Mesodermal cell (in vitro differentiated cells): ENCODE results near the gene PPP4R2.
"Not testable (repeated sequence)": the region's sequence is repeated elsewhere in the genome, so short reads cannot be mapped to it uniquely, and the experiment has no call there.

ENCODE experiments used
- H3K27ac ChIP-seq: 2 replicates; pipeline ENCODE4 v1.7.0; 2013; ENCODE audit warnings: mild to moderate bottlenecking, low read depth, low read length, moderate library complexity; ENCODE audit not compliant: severe bottlenecking
- H3K36me3 ChIP-seq: 2 replicates; pipeline ENCODE4 v1.7.1; 2013; ENCODE audit warnings: mild to moderate bottlenecking, low read length, moderate library complexity; ENCODE audit not compliant: control insufficient read depth, insufficient read depth
- H3K4me1 ChIP-seq: one replicate; pipeline ENCODE4 v1.7.1; 2013; ENCODE audit warnings: mild to moderate bottlenecking, low read length; ENCODE audit not compliant: insufficient read depth, control insufficient read depth, poor library complexity, severe bottlenecking
- H3K4me3 ChIP-seq: 2 replicates; pipeline ENCODE4 v1.7.0; 2013; ENCODE audit warnings: low read length, control low read depth, mild to moderate bottlenecking; ENCODE audit not compliant: insufficient read depth, poor library complexity, severe bottlenecking; ENCODE audit errors: extremely low read depth
- H3K9me3 ChIP-seq: 2 replicates; pipeline ENCODE4 v1.7.1; 2013; ENCODE audit warnings: mild to moderate bottlenecking, low read length, moderate library complexity; ENCODE audit not compliant: control insufficient read depth
- WGBS, 2 experiments: methylation state at CpG; one replicate each; pipeline ENCODE4 v1.1.5; 2013; ENCODE audit warnings: missing lambda C conversion rate in 2 of 2; ENCODE audit not compliant: insufficient coverage in 2 of 2; 5-methylcytosine and 5-hydroxymethylcytosine counted together

PPP4R2 gene

GRCh38 chr3:72998466-72998865, 1.9 kb downstream of the PPP4R2 start:
- Histone ChIP-seq H3K4me1 (peaks cover 11% of the 10 kb centered on the region), H3K9me3 (no peaks in the 10 kb centered on the region), H3K4me3 (peak overlapping the region; percentile 75), H3K36me3 (peaks cover 48% of the 10 kb centered on the region), H3K27ac (no peak overlapping the region)
- WGBS, 2 experiments = 55 to 69% methylated on average over 2 of the region's 4 CpGs

GRCh38 chr3:72999951-73000350, 3.3 kb downstream of the PPP4R2 start:
- WGBS, 2 experiments = 90 to 96% methylated on average over 2 of the region's 2 CpGs
- Histone ChIP-seq H3K36me3 (peaks cover 63% of the 10 kb centered on the region), H3K4me3 (peak overlapping the region; percentile 75)

GRCh38 chr3:73003050-73003449, 6.4 kb downstream of the PPP4R2 start:
- H3K4me3 ChIP-seq, H3K27ac ChIP-seq, H3K9me3 ChIP-seq: not testable (repeated sequence)
- WGBS, 2 experiments = 74 to 91% methylated on average over 3 to 7 of the region's 8 CpGs
- H3K36me3 ChIP-seq = peaks cover 90% of the 10 kb centered on the region
- H3K4me1 ChIP-seq = peaks cover 11% of the 10 kb centered on the region

More at GRCh38 chr3:72999951-73000350, 3.3 kb downstream of the PPP4R2 start:
- no peak overlapping the region for H3K27ac ChIP-seq
- H3K4me1 ChIP-seq = peaks cover 11% of the 10 kb centered on the region
- no peaks in the 10 kb centered on the region for H3K9me3 ChIP-seq

GRCh38 chr3:73004316-73004715, 7.7 kb downstream of the PPP4R2 start:
- H3K27ac ChIP-seq = no peak overlapping the region
- H3K4me1 ChIP-seq = peaks cover 11% of the 10 kb centered on the region
- no peak overlapping the region for H3K4me3 ChIP-seq
- peaks cover 92% of the 10 kb centered on the region for H3K36me3 ChIP-seq
- H3K9me3 ChIP-seq = no peaks in the 10 kb centered on the region
- 94 to 100% methylated on average over 1 to 2 of the region's 4 CpGs for WGBS, 2 experiments

GRCh38 chr3:73007992-73008712, 11.5 kb downstream of the PPP4R2 start:
- Histone ChIP-seq H3K4me1 (no peaks in the 10 kb centered on the region), H3K9me3 (no peaks in the 10 kb centered on the region), H3K27ac (no peak overlapping the region), H3K36me3 (peaks cover 90% of the 10 kb centered on the region), H3K4me3 (no peak overlapping the region)
- WGBS, 2 experiments = 89 to 93% methylated on average over 4 of the region's 6 CpGs

GRCh38 chr3:73009008-73009407, 12.4 kb downstream of the PPP4R2 start:
- 89 to 100% methylated on average over 2 to 3 of the region's 4 CpGs for WGBS, 2 experiments
- H3K4me3 ChIP-seq = no peak overlapping the region
- H3K36me3 ChIP-seq = peaks cover 85% of the 10 kb centered on the region
- no peaks in the 10 kb centered on the region for H3K4me1 ChIP-seq
- H3K9me3 ChIP-seq = no peaks in the 10 kb centered on the region
- H3K27ac ChIP-seq = no peak overlapping the region

GRCh38 chr3:73009750-73010149, 13.1 kb downstream of the PPP4R2 start:
- Histone ChIP-seq H3K36me3 (peaks cover 83% of the 10 kb centered on the region), H3K27ac (no peak overlapping the region), H3K4me1 (no peaks in the 10 kb centered on the region), H3K9me3 (no peaks in the 10 kb centered on the region), H3K4me3 (no peak overlapping the region)
- WGBS, 2 experiments = no CpG with 5 or more reads among the region's 3 CpGs

GRCh38 chr3:73010158-73010557, 13.5 kb downstream of the PPP4R2 start:
- no peaks in the 10 kb centered on the region for H3K9me3 ChIP-seq
- H3K36me3 ChIP-seq = peaks cover 83% of the 10 kb centered on the region
- H3K4me1 ChIP-seq = no peaks in the 10 kb centered on the region
- no peak overlapping the region for H3K4me3 ChIP-seq
- H3K27ac ChIP-seq = no peak overlapping the region
- WGBS, 2 experiments = 88 to 100% methylated on average over 4 to 5 of the region's 6 CpGs

- Histone ChIP-seq H3K4me3 (no peak overlapping the region), H3K36me3 (peaks cover 55% of the 10 kb centered on the region), H3K4me1 (no peaks in the 10 kb centered on the region), H3K9me3 (no peaks in the 10 kb centered on the region), H3K27ac (no peak overlapping the region)
- 80 to 89% methylated on average over 3 to 4 of the region's 4 CpGs for WGBS, 2 experiments
Observed at GRCh38 chr3:73018298-73018697, 21.7 kb downstream of the PPP4R2 start.

- Histone ChIP-seq H3K4me1 (no peaks in the 10 kb centered on the region), H3K27ac (no peak overlapping the region), H3K9me3 (no peaks in the 10 kb centered on the region), H3K4me3 (no peak overlapping the region), H3K36me3 (peaks cover 54% of the 10 kb centered on the region)
- WGBS, 2 experiments = no CpG with 5 or more reads among the region's 5 CpGs
Observed at GRCh38 chr3:73018790-73019441, 22.3 kb downstream of the PPP4R2 start.

- Histone ChIP-seq H3K36me3 (peaks cover 43% of the 10 kb centered on the region), H3K9me3 (peaks cover 5% of the 10 kb centered on the region), H3K4me1 (no peaks in the 10 kb centered on the region), H3K27ac (no peak overlapping the region), H3K4me3 (no peak overlapping the region)
- WGBS, 2 experiments = 40% methylated on average over 1 of the region's 4 CpGs; no CpG with 5 or more reads in 1 of the 2 experiments
Observed at GRCh38 chr3:73021301-73021835, 24.8 kb downstream of the PPP4R2 start.
